Astrocyte (in vitro differentiated cells and primary cell): ENCODE measurements around the gene NRG2. TPM values are rescaled to one million over a fixed set of nuclear protein-coding genes. Genes with fewer than 3 reads are reported as not detected.

Experiments
- DNase-seq: peaks from one replicate; pipeline ENCODE4 v3.0.0-alpha.2; 2010; ENCODE audit warnings: low read depth
- FAIRE-seq: peaks from 2 replicates; lab custom pipeline; 2011; peaks lifted over from hg19 to GRCh38; lab: Jason Lieb, UNC
- H2AFZ ChIP-seq: 2 replicates; pipeline ENCODE4 v1.6.0; 2012; ENCODE audit warnings: low read depth, low read length, inconsistent platforms
- H3K27ac ChIP-seq: 2 replicates; pipeline ENCODE4 v1.5.1; 2011; ENCODE audit warnings: low read depth, low read length, inconsistent platforms
- H3K27me3 ChIP-seq: 2 replicates; pipeline ENCODE4 v1.6.0; 2011; ENCODE audit warnings: low read length, inconsistent platforms; ENCODE audit not compliant: insufficient read depth
- H3K36me3 ChIP-seq: 2 replicates; pipeline ENCODE4 v1.5.1; 2011; ENCODE audit warnings: low read length, inconsistent platforms; ENCODE audit not compliant: insufficient read depth
- H3K4me1 ChIP-seq: 2 replicates; pipeline ENCODE4 v1.5.1; 2011; ENCODE audit warnings: low read length, inconsistent platforms; ENCODE audit not compliant: insufficient read depth
- H3K4me2 ChIP-seq: 2 replicates; pipeline ENCODE4 v1.6.0; 2012; ENCODE audit warnings: low read length, inconsistent platforms
- H3K4me3 ChIP-seq: 2 replicates; pipeline ENCODE4 v1.5.1; 2011; ENCODE audit warnings: low read depth, mild to moderate bottlenecking, low read length, inconsistent platforms; ENCODE audit not compliant: insufficient read depth
- H3K79me2 ChIP-seq: 2 replicates; pipeline ENCODE4 v1.6.0; 2012; ENCODE audit warnings: mild to moderate bottlenecking, low read length, inconsistent platforms; ENCODE audit not compliant: insufficient read depth
- H3K9ac ChIP-seq: 2 replicates; pipeline ENCODE4 v1.6.0; 2012; ENCODE audit warnings: mild to moderate bottlenecking, low read length, inconsistent platforms
- H3K9me3 ChIP-seq: 2 replicates; pipeline ENCODE4 v1.5.1; 2012; ENCODE audit warnings: low read depth, mild to moderate bottlenecking, low read length, inconsistent platforms; ENCODE audit not compliant: insufficient read depth
- H4K20me1 ChIP-seq: 2 replicates; pipeline ENCODE4 v1.6.0; 2012; ENCODE audit warnings: low read length, inconsistent platforms; ENCODE audit not compliant: insufficient read depth
- H3K27ac Mint-ChIP-seq: one replicate; pipeline ENCODE4 v1.8.0; 2021; ENCODE audit warnings: mild to moderate bottlenecking, mixed read lengths; ENCODE audit not compliant: unreplicated experiment
- H3K27me3 Mint-ChIP-seq: one replicate; pipeline ENCODE4 v1.8.0; 2021; ENCODE audit warnings: low read depth, mixed read lengths; ENCODE audit not compliant: unreplicated experiment
- H3K36me3 Mint-ChIP-seq: one replicate; pipeline ENCODE4 v1.8.0; 2021; ENCODE audit warnings: low read depth, mixed read lengths; ENCODE audit not compliant: unreplicated experiment
- H3K4me1 Mint-ChIP-seq: one replicate; pipeline ENCODE4 v1.8.0; 2021; ENCODE audit warnings: low read depth, mixed read lengths; ENCODE audit not compliant: unreplicated experiment
- H3K4me3 Mint-ChIP-seq: one replicate; pipeline ENCODE4 v1.8.0; 2021; ENCODE audit warnings: mild to moderate bottlenecking, moderate library complexity, mixed read lengths; ENCODE audit not compliant: unreplicated experiment
- H3K9me3 Mint-ChIP-seq: one replicate; pipeline ENCODE4 v1.8.0; 2021; ENCODE audit warnings: mild to moderate bottlenecking, mixed read lengths; ENCODE audit not compliant: unreplicated experiment
- EZH2 ChIP-seq: IDR thresholded peaks from 2 replicates; pipeline ENCODE4 v1.6.1; 2012; ENCODE audit warnings: mild to moderate bottlenecking, low read length, inconsistent platforms; ENCODE audit not compliant: insufficient read depth
- total RNA-seq: library from RNA; stranded (reverse); gene quantifications from 2 replicates; pipeline ENCODE4 v1.2.1, GENCODE V29; 2021
- TF ChIP-seq, protein P1 (sequence below): IDR thresholded peaks from 2 replicates; pipeline ENCODE4 v1.5.1; 2011; ENCODE audit warnings: low read depth, mild to moderate bottlenecking, inconsistent platforms, low read length, moderate library complexity; ENCODE audit not compliant: insufficient read depth

The NRG2 gene
- total RNA-seq, 1 donor from 2014 or later, result 0.54 TPM

GRCh38 chr5:139831624-139832023 is 211.5 kb downstream of the NRG2 start:
- Mint-ChIP-seq H3K27me3 (peaks cover 73% of the 10 kb centered on the region), H3K4me1 (no peaks in the 10 kb centered on the region), H3K36me3 (no peaks in the 10 kb centered on the region), H3K9me3 (peaks cover 12% of the 10 kb centered on the region), H3K27ac (no peak overlapping the region), H3K4me3 (no peak overlapping the region)
- H3K27ac ChIP-seq, result no peak overlapping the region
- H3K4me1 ChIP-seq, result no peaks in the 10 kb centered on the region
- no peaks in the 10 kb centered on the region for H3K79me2 ChIP-seq
- no peak overlapping the region for H3K4me3 ChIP-seq
- H3K36me3 ChIP-seq, result no peaks in the 10 kb centered on the region
- no peak overlapping the region for H2AFZ ChIP-seq
- no peaks in the 10 kb centered on the region for H3K9me3 ChIP-seq
- no peak overlapping the region for H3K4me2 ChIP-seq
- no peaks in the 10 kb centered on the region for H4K20me1 ChIP-seq
- no peak for FAIRE-seq
- no peak overlapping the region for H3K9ac ChIP-seq
- peaks cover 20% of the 10 kb centered on the region for H3K27me3 ChIP-seq
- no peak for TF ChIP-seq EZH2
- TF ChIP-seq, protein P1, sequence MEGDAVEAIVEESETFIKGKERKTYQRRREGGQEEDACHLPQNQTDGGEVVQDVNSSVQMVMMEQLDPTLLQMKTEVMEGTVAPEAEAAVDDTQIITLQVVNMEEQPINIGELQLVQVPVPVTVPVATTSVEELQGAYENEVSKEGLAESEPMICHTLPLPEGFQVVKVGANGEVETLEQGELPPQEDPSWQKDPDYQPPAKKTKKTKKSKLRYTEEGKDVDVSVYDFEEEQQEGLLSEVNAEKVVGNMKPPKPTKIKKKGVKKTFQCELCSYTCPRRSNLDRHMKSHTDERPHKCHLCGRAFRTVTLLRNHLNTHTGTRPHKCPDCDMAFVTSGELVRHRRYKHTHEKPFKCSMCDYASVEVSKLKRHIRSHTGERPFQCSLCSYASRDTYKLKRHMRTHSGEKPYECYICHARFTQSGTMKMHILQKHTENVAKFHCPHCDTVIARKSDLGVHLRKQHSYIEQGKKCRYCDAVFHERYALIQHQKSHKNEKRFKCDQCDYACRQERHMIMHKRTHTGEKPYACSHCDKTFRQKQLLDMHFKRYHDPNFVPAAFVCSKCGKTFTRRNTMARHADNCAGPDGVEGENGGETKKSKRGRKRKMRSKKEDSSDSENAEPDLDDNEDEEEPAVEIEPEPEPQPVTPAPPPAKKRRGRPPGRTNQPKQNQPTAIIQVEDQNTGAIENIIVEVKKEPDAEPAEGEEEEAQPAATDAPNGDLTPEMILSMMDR, result no peak
- DNase-seq, result no peak

- Histone ChIP-seq H3K4me3 (no peak overlapping the region), H3K4me1 (no peaks in the 10 kb centered on the region), H4K20me1 (no peaks in the 10 kb centered on the region), H3K9me3 (no peaks in the 10 kb centered on the region), H3K36me3 (no peaks in the 10 kb centered on the region), H3K9ac (no peak overlapping the region), H3K27ac (no peak overlapping the region), H3K79me2 (no peaks in the 10 kb centered on the region), H2AFZ (no peak overlapping the region), H3K4me2 (no peak overlapping the region), H3K27me3 (peaks cover 27% of the 10 kb centered on the region)
- H3K4me3 Mint-ChIP-seq, result no peak overlapping the region
- no peak overlapping the region for H3K27ac Mint-ChIP-seq
- H3K27me3 Mint-ChIP-seq, result peaks cover 75% of the 10 kb centered on the region
- DNase-seq, result no peak
- TF ChIP-seq EZH2, result no peak
- TF ChIP-seq, protein P1, result no peak
- H3K9me3 Mint-ChIP-seq, result peaks cover 22% of the 10 kb centered on the region
- H3K4me1 Mint-ChIP-seq, result no peaks in the 10 kb centered on the region
- FAIRE-seq, result no peak
- peaks cover 5% of the 10 kb centered on the region for H3K36me3 Mint-ChIP-seq
Measured at GRCh38 chr5:139829471-139829870, 213.6 kb downstream of the NRG2 start.

GRCh38 chr5:139828207-139828895 is 214.7 kb downstream of the NRG2 start:
- no peaks in the 10 kb centered on the region for H4K20me1 ChIP-seq
- no peak for TF ChIP-seq EZH2
- TF ChIP-seq, protein P1, result no peak
- Mint-ChIP-seq H3K4me3 (no peak overlapping the region), H3K9me3 (peaks cover 22% of the 10 kb centered on the region), H3K27ac (no peak overlapping the region), H3K4me1 (no peaks in the 10 kb centered on the region), H3K27me3 (peaks cover 74% of the 10 kb centered on the region), H3K36me3 (peaks cover 5% of the 10 kb centered on the region)
- H3K4me1 ChIP-seq, result no peaks in the 10 kb centered on the region
- H3K4me2 ChIP-seq, result no peak overlapping the region
- H3K79me2 ChIP-seq, result no peaks in the 10 kb centered on the region
- no peak overlapping the region for H2AFZ ChIP-seq
- FAIRE-seq (no peak), DNase-seq (no peak)
- no peak overlapping the region for H3K27ac ChIP-seq
- H3K9ac ChIP-seq, result no peak overlapping the region
- no peak overlapping the region for H3K4me3 ChIP-seq
- no peaks in the 10 kb centered on the region for H3K9me3 ChIP-seq
- peaks cover 27% of the 10 kb centered on the region for H3K27me3 ChIP-seq
- no peaks in the 10 kb centered on the region for H3K36me3 ChIP-seq
